Gastrocnemius medialis (tissue), 4 donors: ENCODE measurements around the gene KIF21B. TPM values are rescaled to one million over a fixed set of nuclear protein-coding genes. Genes with fewer than 3 reads are reported as not detected.

Source experiments
- ATAC-seq, 2 donors: fragments of 150-250 bp; one replicate each; pipeline ENCODE4 v1.9.1; 2016
- DNase-seq, 2 donors: peaks; one replicate each; pipeline ENCODE4 v3.0.0-alpha.2; 2019
- H3K27ac ChIP-seq, 4 donors: fragments of 200-600 bp; sonication (generic); 1 replicate in 1 of 4; 2 replicates in 3 of 4; pipeline ENCODE4 v1.5.1; 2016 to 2018; ENCODE audit warnings: mild to moderate bottlenecking in 2 of 4, moderate library complexity in 1 of 4
- H3K27me3 ChIP-seq, 3 donors: fragments of 200-600 bp; sonication (generic) in 2 of 3; 1 replicate in 1 of 3; 2 replicates in 2 of 3; pipeline versions ENCODE4 v1.5.1 to v1.6.0; 2016 to 2019; ENCODE audit warnings: mild to moderate bottlenecking in 1 of 3, moderate library complexity in 1 of 3
- H3K36me3 ChIP-seq, 2 donors: fragments of 200-600 bp; sonication (generic) in 1 of 2; one replicate each; pipeline ENCODE4 v1.5.1; 2017 to 2018
- H3K4me1 ChIP-seq, 2 donors: fragments of 200-600 bp; sonication (generic) in 1 of 2; one replicate each; pipeline ENCODE4 v1.5.1; 2016 to 2017; ENCODE audit warnings: mild to moderate bottlenecking in 2 of 2
- H3K4me3 ChIP-seq, 4 donors: fragments of 200-600 bp; sonication (generic) in 3 of 4; 1 replicate in 1 of 4; 2 replicates in 3 of 4; pipeline ENCODE4 v1.5.1; 2016 to 2019; ENCODE audit warnings: mild to moderate bottlenecking in 2 of 4
- H3K9me3 ChIP-seq, 3 donors: fragments of 200-600 bp; sonication (generic) in 2 of 3; 1 replicate in 1 of 3; 2 replicates in 2 of 3; pipeline ENCODE4 v1.5.1; 2016 to 2019
- POLR2A ChIP-seq, 2 donors: fragments of 450-650 bp; IDR thresholded peaks; one replicate each; pipeline ENCODE4 v1.6.1; 2017; ENCODE audit warnings: antibody characterized with exemption in 2 of 2, mild to moderate bottlenecking in 2 of 2, moderate library complexity in 2 of 2
- in situ Hi-C, 4 donors: fragments of 200-750 bp; cut with MboI; loops; one replicate each; pipeline versions ENCODE4 v1.15.0 to v1.8.0; 2017; ENCODE audit warnings: low sequenced_read_pairs in 4 of 4
- intact Hi-C: fragments of 100-400 bp; cut with DNase I; formaldehyde crosslinking; loops from one replicate; pipeline ENCODE4 v1.15.1; 2023; ENCODE audit warnings: low total_unique reads
- total RNA-seq, 4 donors: library from RNA; depleted of rRNA; stranded (reverse); fragments of >200 nt; gene quantifications; one replicate each; pipeline versions ENCODE4 v1.1.0 to v1.2.3, GENCODE V29; 2016
- TF ChIP-seq, protein P1 (sequence below), 5 experiments: fragments of 450-650 bp in 3 of 5; fragments of 200-600 bp in 2 of 5; sonication (generic) in 2 of 5; IDR thresholded peaks in 4 of 5; conservative IDR thresholded peaks in 1 of 5; 1 replicate in 4 of 5; 2 replicates in 1 of 5; pipeline ENCODE4 v1.5.1; 2016 to 2019; ENCODE audit warnings: antibody characterized with exemption in 5 of 5, mild to moderate bottlenecking in 3 of 5, moderate library complexity in 3 of 5

KIF21B gene
- total RNA-seq, 4 donors from 2014 or later, result 0.23 to 0.49 (median 0.36) TPM

DNA sequence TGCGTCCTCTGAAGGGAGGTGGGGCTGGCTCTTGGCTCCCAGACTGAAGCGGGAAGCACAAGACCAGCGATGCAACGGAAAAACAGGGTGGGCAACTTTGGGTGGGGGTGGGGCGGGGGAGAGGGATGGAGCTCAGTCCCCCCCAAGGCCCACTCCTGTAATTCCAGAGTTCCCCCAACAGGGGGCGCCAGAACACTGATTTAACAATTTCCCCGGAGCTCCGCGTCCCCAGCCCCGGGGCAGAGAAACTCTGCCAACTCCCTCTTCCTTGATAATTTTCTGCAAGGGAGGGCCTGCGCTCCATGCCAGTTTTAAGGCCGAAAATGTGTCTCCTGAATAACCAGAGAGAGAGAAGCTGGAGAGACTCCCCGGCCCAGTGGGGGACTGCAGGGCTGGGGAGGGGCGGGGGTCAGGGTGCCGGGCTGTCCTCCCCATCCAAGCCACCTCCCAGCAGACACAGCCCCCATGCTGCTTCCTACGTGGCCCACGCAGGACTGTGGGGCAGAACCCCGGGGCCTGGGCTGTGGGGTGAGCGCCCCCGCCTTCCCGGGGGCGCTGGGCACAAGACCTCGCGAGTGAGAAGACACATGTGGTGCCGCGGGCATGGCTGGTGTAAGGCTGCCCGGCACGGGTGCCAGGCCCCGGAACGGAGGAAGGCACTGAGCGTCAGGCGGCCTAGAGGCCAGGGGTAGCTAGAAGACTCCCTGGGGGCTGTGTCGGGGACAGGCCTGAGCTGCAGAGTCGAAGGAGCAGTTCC is 51.4 kb downstream of the KIF21B start:
- peak overlapping the region in 1 of 4 donors; percentile 24 for H3K4me3 ChIP-seq
- H3K9me3 ChIP-seq, result no peaks in the 10 kb centered on the region
- H3K27me3 ChIP-seq, result no peaks in the 10 kb centered on the region
- intact Hi-C loops, result loop anchor here (1.0 to 5.0 kb wide), 3 partner anchors 71 to 250 kb away; no protein-coding TSS in a partner anchor
- DNase-seq (peak in 1 of 2 donors; percentile 39), ATAC-seq (peak; percentile 40 to 47)
- H3K4me1 ChIP-seq, result peaks cover 0 to 5% of the 10 kb centered on the region in 2 donors
- in situ Hi-C loops, result loop anchor here in 1 of 4 donors (5.0 kb wide), 1 partner anchor 70 kb away; no protein-coding TSS in a partner anchor
- no peak overlapping the region for H3K27ac ChIP-seq
- H3K36me3 ChIP-seq, result no peaks in the 10 kb centered on the region
- TF ChIP-seq, protein P1, sequence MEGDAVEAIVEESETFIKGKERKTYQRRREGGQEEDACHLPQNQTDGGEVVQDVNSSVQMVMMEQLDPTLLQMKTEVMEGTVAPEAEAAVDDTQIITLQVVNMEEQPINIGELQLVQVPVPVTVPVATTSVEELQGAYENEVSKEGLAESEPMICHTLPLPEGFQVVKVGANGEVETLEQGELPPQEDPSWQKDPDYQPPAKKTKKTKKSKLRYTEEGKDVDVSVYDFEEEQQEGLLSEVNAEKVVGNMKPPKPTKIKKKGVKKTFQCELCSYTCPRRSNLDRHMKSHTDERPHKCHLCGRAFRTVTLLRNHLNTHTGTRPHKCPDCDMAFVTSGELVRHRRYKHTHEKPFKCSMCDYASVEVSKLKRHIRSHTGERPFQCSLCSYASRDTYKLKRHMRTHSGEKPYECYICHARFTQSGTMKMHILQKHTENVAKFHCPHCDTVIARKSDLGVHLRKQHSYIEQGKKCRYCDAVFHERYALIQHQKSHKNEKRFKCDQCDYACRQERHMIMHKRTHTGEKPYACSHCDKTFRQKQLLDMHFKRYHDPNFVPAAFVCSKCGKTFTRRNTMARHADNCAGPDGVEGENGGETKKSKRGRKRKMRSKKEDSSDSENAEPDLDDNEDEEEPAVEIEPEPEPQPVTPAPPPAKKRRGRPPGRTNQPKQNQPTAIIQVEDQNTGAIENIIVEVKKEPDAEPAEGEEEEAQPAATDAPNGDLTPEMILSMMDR (IDR thresholded peaks at IDR 0.05 in 4 of 5, conservative IDR thresholded peaks at IDR 0.05 in 1 of 5), result peak; percentile 50 to 91 (median 73)
- no peak for TF ChIP-seq POLR2A (IDR thresholded peaks at IDR 0.05)

DNA sequence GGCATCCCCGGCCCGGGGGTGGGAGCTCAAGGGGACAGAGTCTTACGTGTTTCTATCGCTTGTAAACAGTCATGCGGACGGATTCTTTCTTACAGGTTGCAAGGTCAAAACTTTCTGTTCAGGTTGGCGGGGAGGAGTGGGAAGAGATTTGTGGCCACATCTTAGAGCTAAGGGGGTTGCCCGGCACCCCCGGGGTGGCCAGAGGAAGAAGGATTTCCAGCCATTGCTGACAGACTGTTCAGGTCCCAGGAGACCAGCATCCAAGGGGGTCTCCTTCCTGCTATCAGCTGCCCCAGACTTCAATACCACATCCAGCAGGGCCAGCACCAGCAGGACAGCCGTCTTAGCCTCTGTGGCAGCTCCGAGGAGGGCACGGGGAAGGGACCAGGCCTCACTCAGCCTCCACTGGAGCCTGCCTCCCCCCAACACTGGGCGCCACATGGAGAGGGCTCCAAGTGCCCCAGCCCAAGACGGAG is 52.0 kb downstream of the KIF21B start:
- Histone ChIP-seq H3K36me3 (no peaks in the 10 kb centered on the region), H3K27me3 (no peaks in the 10 kb centered on the region), H3K4me3 (no peak overlapping the region), H3K4me1 (peaks cover 0 to 5% of the 10 kb centered on the region in 2 donors), H3K27ac (no peak overlapping the region), H3K9me3 (no peaks in the 10 kb centered on the region)
- TF ChIP-seq, protein P1 (IDR thresholded peaks at IDR 0.05 in 4 of 5, conservative IDR thresholded peaks at IDR 0.05 in 1 of 5), result no peak
- no peak for TF ChIP-seq POLR2A (IDR thresholded peaks at IDR 0.05)
- intact Hi-C loops (loop anchor here (5.0 kb wide), 1 partner anchor 251 kb away; no protein-coding TSS in a partner anchor), in situ Hi-C loops (loop anchor here in 1 of 4 donors (5.0 kb wide), 1 partner anchor 71 kb away; no protein-coding TSS in a partner anchor)
- DNase-seq (no peak), ATAC-seq (no peak)

DNA sequence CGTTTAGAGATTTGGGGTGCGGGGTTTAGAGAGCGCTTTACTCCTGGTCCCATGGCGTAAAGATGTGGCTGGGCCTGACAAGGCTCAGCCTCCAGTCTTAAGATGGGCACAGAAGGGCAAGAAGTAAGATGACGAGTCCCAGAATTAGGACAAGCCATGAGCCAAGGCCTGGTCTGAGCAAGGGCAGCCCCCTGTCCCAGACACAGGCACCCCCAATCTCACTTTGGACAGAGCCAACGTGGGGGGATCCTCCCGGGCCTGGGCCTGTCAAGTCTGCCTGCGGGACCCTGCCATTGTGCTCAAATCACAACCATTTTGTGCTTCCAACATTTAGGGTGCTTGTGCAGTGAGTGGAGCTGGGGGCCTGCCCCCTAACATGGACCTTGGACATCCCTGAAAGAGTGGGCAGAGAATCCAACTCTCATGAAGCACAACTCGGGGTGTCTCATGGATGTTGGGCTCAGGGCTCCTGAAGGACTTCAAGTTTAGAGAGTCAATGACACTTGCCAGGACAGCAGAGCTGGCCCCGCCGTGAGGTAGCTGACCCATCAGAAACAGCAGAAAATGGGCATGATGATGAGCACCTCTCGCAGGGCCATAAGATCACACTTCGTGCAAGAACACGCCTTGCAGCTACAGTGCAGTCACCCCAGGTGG is 52.6 kb downstream of the KIF21B start:
- in situ Hi-C loops, result loop anchor here in 1 of 4 donors (5.0 kb wide), 1 partner anchor 71 kb away; no protein-coding TSS in a partner anchor
- TF ChIP-seq, protein P1 (IDR thresholded peaks at IDR 0.05 in 4 of 5, conservative IDR thresholded peaks at IDR 0.05 in 1 of 5), result no peak
- no peak for TF ChIP-seq POLR2A (IDR thresholded peaks at IDR 0.05)
- H3K4me1 ChIP-seq, result peaks cover 0 to 5% of the 10 kb centered on the region in 2 donors
- ATAC-seq (no peak), DNase-seq (no peak)
- no peak overlapping the region for H3K27ac ChIP-seq
- H3K27me3 ChIP-seq, result no peaks in the 10 kb centered on the region
- no peak overlapping the region for H3K4me3 ChIP-seq
- H3K9me3 ChIP-seq, result no peaks in the 10 kb centered on the region
- intact Hi-C loops, result loop anchor here (5.0 kb wide), 1 partner anchor 251 kb away; no protein-coding TSS in a partner anchor
- no peaks in the 10 kb centered on the region for H3K36me3 ChIP-seq

DNA sequence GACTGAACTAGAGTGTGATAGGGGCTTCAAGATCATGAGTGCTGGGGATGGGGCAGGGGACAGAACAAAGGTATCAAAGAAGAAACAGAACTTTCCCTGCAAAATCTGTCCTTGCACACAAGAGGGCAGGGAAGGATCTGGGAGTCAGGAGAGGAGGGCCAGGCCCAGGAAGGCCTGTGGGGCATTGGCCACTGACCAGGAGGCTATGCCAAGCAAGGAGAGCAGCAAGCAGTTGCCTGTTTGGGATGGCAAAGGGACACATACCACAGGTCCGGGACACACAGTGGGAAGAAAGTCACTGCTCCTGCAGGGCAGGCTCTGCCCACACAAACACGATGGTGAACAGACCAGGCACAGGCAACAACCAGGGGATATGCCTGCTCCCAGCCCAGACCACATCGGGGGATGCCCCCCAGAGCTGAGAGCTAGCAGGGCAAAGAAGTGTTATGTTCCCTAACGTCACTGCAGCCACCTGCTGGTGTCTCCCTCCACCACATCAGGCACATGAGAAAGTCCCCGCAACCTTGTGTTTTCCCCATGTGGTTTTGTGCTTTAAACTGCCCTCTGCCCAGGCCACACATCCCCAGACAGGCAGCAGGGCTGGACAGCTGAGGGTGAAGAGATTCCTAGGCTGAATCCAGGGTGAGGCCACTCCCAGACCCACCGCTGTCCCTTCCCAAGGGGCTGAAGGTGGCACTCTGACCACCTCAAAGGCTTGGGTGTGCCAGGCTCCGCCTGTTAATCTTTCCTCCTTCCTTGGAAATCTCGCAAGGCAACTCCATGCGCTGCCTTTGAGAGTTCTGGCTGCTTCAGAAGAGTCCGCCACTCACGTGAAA is 53.6 kb downstream of the KIF21B start:
- no peak for ATAC-seq
- H3K4me3 ChIP-seq, result no peak overlapping the region
- H3K36me3 ChIP-seq, result no peaks in the 10 kb centered on the region
- H3K9me3 ChIP-seq, result no peaks in the 10 kb centered on the region
- H3K4me1 ChIP-seq, result peaks cover 0 to 5% of the 10 kb centered on the region in 2 donors
- DNase-seq, result no peak
- intact Hi-C loops, result loop anchor here (5.0 kb wide), 1 partner anchor 252 kb away; no protein-coding TSS in a partner anchor
- TF ChIP-seq, protein P1 (IDR thresholded peaks at IDR 0.05 in 4 of 5, conservative IDR thresholded peaks at IDR 0.05 in 1 of 5), result no peak
- TF ChIP-seq POLR2A (IDR thresholded peaks at IDR 0.05), result no peak
- no peaks in the 10 kb centered on the region for H3K27me3 ChIP-seq
- no peak overlapping the region for H3K27ac ChIP-seq
- in situ Hi-C loops, result loop anchor here in 3 of 4 donors (5.0 to 10.0 kb wide), 3 partner anchors 72 to 255 kb away; no protein-coding TSS in a partner anchor
